Gastroesophageal sphincter (tissue), 4 donors: ENCODE measurements around the gene CHKA. TPM values are rescaled to one million over a fixed set of nuclear protein-coding genes. Genes with fewer than 3 reads are reported as not detected.
A peak's percentile ranks its signal among the peaks of the same experiment; 100 is the strongest.

Experiments
- ATAC-seq: fragments of 150-250 bp; one replicate; pipeline ENCODE4 v1.9.1; 2016; ENCODE audit warnings: mild to moderate bottlenecking, moderate library complexity
- H3K27ac ChIP-seq, 4 donors: fragments of 200-600 bp; sonication (generic) in 3 of 4; 1 replicate in 3 of 4; 2 replicates in 1 of 4; pipeline ENCODE4 v1.5.1; 2016 to 2019
- H3K27me3 ChIP-seq: fragments of 200-600 bp; sonication (generic); one replicate; pipeline ENCODE4 v1.5.1; 2019
- H3K36me3 ChIP-seq, 2 donors: fragments of 200-600 bp; sonication (generic); one replicate each; pipeline ENCODE4 v1.5.1; 2019; ENCODE audit warnings: control low read depth in 1 of 2
- H3K4me1 ChIP-seq, 3 donors: fragments of 200-600 bp; sonication (generic); 1 replicate in 2 of 3; 2 replicates in 1 of 3; pipeline ENCODE4 v1.5.1; 2016 to 2019; ENCODE audit warnings: control low read depth in 2 of 3
- H3K4me3 ChIP-seq, 2 donors: fragments of 200-600 bp; sonication (generic); one replicate each; pipeline ENCODE4 v1.5.1; 2019; ENCODE audit warnings: mild to moderate bottlenecking in 1 of 2, moderate library complexity in 1 of 2
- H3K9me3 ChIP-seq, 3 donors: fragments of 200-600 bp; sonication (generic); one replicate each; pipeline ENCODE4 v1.5.1; 2017 to 2019; ENCODE audit warnings: control low read depth in 2 of 3
- CTCF ChIP-seq, 4 experiments: fragments of 200-600 bp in 2 of 4; fragments of 450-650 bp in 2 of 4; sonication (generic) in 1 of 4; IDR thresholded peaks; one replicate each; pipeline ENCODE4 v1.5.1; 2017 to 2019; ENCODE audit warnings: antibody characterized with exemption in 4 of 4, mild to moderate bottlenecking in 2 of 4, moderate library complexity in 2 of 4
- EP300 ChIP-seq: sonication (generic); formaldehyde crosslinking; IDR thresholded peaks from one replicate; pipeline ENCODE4 v1.6.1; 2017; ENCODE audit warnings: antibody characterized with exemption, mild to moderate bottlenecking
- POLR2A ChIP-seq, 2 donors: fragments of 450-650 bp; IDR thresholded peaks; one replicate each; pipeline ENCODE4 v1.6.1; 2017; ENCODE audit warnings: antibody characterized with exemption in 2 of 2, mild to moderate bottlenecking in 2 of 2, moderate library complexity in 1 of 2
- POLR2AphosphoS5 ChIP-seq: sonication (generic); formaldehyde crosslinking; IDR thresholded peaks from one replicate; pipeline ENCODE4 v1.6.1; 2017; ENCODE audit warnings: antibody characterized with exemption
- WGBS, 2 donors: methylation state at CpG; one replicate each; pipeline ENCODE4 v1.1.5; 2018; ENCODE audit warnings: low coverage in 1 of 2; 5-methylcytosine and 5-hydroxymethylcytosine counted together
- total RNA-seq, 4 donors: library from RNA; depleted of rRNA; stranded (reverse); fragments of >200 nt; gene quantifications; one replicate each; pipeline ENCODE4 v1.1.0, GENCODE V29; 2016

CHKA gene
- total RNA-seq, 4 donors from 2014 or later, result 11.1 to 66.1 (median 33.9) TPM

DNA sequence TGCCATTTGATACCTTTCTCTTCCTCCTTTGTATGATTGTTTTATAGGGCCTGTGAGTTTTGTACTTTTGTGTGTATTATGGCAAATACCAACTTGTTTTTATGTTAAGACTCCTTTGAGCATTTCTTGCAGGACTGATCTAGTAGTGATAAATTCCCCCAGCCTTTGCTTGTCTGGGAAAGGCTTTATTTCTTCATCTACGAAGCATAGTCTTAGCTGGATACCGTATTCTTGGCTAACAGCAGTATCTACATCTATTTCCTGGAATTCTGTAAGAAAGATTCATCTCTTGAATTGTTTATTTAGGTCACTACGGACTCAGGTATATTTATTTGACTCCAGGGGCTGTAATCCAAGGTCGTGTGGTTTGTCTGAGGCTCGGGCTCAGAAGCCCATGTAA, 96.7 kb downstream of the CHKA start:
- 76 to 88% methylated on average over 2 to 4 of the region's 5 CpGs for WGBS, 2 donors
- no peak overlapping the region for H3K27ac ChIP-seq
- peaks cover 0 to 4% (median 2%) of the 10 kb centered on the region in 3 donors for H3K4me1 ChIP-seq
- H3K27me3 ChIP-seq, result no peaks in the 10 kb centered on the region
- TF ChIP-seq POLR2A (IDR thresholded peaks at IDR 0.05) (no peak), EP300 (no peak), CTCF (IDR thresholded peaks at IDR 0.05) (no peak), POLR2AphosphoS5 (no peak)
- peaks cover 0 to 51% of the 10 kb centered on the region in 2 donors for H3K36me3 ChIP-seq
- H3K9me3 ChIP-seq, result peaks cover 0 to 9% (median 0%) of the 10 kb centered on the region in 3 donors
- ATAC-seq, result no peak
- no peak overlapping the region for H3K4me3 ChIP-seq

GRCh38 chr11:68022531-68022930, 98.7 kb downstream of the CHKA start:
- no peak for TF ChIP-seq CTCF (IDR thresholded peaks at IDR 0.05)
- TF ChIP-seq EP300, result no peak
- no peak for TF ChIP-seq POLR2AphosphoS5
- TF ChIP-seq POLR2A (IDR thresholded peaks at IDR 0.05), result no peak
- H3K36me3 ChIP-seq, result peaks cover 0 to 48% of the 10 kb centered on the region in 2 donors
- H3K4me1 ChIP-seq, result peaks cover 0 to 2% (median 0%) of the 10 kb centered on the region in 3 donors
- peaks cover 0 to 9% (median 0%) of the 10 kb centered on the region in 3 donors for H3K9me3 ChIP-seq
- H3K27me3 ChIP-seq, result no peaks in the 10 kb centered on the region
- 100% methylated on average over 1 of the region's 13 CpGs; no CpG with 5 or more reads in 1 of the 2 donors for WGBS, 2 donors
- H3K27ac ChIP-seq, result no peak overlapping the region
- H3K4me3 ChIP-seq, result no peak overlapping the region
- ATAC-seq, result no peak

DNA sequence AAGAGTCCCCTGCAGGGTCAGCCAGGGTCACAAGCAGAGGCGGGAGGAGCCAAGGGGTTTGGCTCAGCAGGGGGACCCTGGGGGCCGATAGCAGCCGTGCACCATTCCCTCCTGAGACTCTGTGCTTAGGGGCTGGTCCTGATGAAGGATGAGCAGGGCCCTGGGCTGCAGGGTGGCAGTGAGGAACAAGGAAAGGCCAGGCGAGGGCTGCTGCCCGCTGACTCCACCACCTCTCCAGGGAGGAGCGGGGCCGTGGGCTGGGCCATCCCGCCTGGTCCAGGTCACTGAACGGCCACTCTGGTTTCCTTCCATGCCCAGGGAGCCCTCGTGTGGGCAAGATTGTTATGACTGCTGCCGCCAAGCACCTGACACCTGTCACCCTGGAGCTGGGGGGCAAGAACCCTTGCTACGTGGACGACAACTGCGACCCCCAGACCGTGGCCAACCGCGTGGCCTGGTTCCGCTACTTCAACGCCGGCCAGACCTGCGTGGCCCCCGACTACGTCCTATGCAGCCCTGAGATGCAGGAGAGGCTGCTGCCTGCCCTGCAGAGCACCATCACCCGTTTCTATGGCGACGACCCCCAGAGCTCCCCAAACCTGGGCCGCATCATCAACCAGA, 99.9 kb downstream of the CHKA start:
- ATAC-seq, result no peak
- peaks cover 0 to 47% of the 10 kb centered on the region in 2 donors for H3K36me3 ChIP-seq

GRCh38 chr11:68020575-68020974, 100.6 kb downstream of the CHKA start:
- peak; percentile 35 for ATAC-seq

More for the DNA sequence above, 99.9 kb downstream of the CHKA start:
- Histone ChIP-seq H3K4me3 (no peak overlapping the region), H3K27me3 (no peaks in the 10 kb centered on the region), H3K9me3 (peaks cover 0 to 9% (median 0%) of the 10 kb centered on the region in 3 donors), H3K4me1 (peaks cover 0 to 11% (median 3%) of the 10 kb centered on the region in 3 donors), H3K27ac (no peak overlapping the region)
- no peak for TF ChIP-seq POLR2AphosphoS5
- WGBS, 2 donors, result 84% methylated on average over 10 of the region's 27 CpGs; no CpG with 5 or more reads in 1 of the 2 donors

DNA sequence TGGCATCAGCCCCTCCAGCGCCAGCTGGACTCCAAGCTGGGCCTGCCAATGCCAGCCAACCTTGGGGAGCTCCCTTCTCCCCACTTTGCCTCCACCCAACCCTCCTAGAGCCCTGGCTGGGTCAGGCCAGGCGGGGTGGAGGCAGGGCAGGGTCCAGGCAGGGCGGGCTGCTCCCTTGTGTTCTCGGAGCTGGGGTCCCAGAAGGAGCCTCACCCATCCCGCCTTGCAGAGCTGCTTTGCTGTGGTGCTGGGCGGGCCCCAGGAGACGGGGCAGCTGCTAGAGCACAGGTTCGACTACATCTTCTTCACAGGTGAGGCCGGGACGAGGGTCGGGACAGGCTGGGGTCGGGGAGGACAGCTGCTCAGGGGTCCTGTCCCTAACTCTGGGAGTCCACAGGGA, 101.7 kb downstream of the CHKA start:
- Histone ChIP-seq H3K27me3 (no peaks in the 10 kb centered on the region), H3K4me1 (peaks cover 0 to 15% (median 3%) of the 10 kb centered on the region in 3 donors), H3K4me3 (no peak overlapping the region), H3K9me3 (peaks cover 0 to 3% (median 0%) of the 10 kb centered on the region in 3 donors), H3K27ac (no peak overlapping the region), H3K36me3 (peaks cover 0 to 32% of the 10 kb centered on the region in 2 donors)
- TF ChIP-seq POLR2A (IDR thresholded peaks at IDR 0.05), result no peak
- TF ChIP-seq POLR2AphosphoS5, result no peak
- no peak for TF ChIP-seq EP300
- TF ChIP-seq CTCF (IDR thresholded peaks at IDR 0.05), result no peak
- ATAC-seq, result no peak
- no CpG with 5 or more reads among the region's 12 CpGs for WGBS, 2 donors

More at GRCh38 chr11:68020575-68020974, 100.6 kb downstream of the CHKA start:
- WGBS, 2 donors, result 45 to 100% methylated on average over 1 to 2 of the region's 11 CpGs
- Histone ChIP-seq H3K9me3 (peaks cover 0 to 9% (median 0%) of the 10 kb centered on the region in 3 donors), H3K4me3 (no peak overlapping the region), H3K27ac (no peak overlapping the region), H3K4me1 (peaks cover 0 to 11% (median 3%) of the 10 kb centered on the region in 3 donors), H3K27me3 (no peaks in the 10 kb centered on the region), H3K36me3 (peaks cover 0 to 43% of the 10 kb centered on the region in 2 donors)
- TF ChIP-seq EP300, result no peak
- peak in 2 of 4 experiments; percentile 15 to 26 for TF ChIP-seq CTCF (IDR thresholded peaks at IDR 0.05)
